NCI-H446 (cell line): ENCODE data around the gene CEBPB.

Source experiments
- DNase-seq, 2 experiments: peaks; one replicate each; lab custom pipeline; 2025; lab: John Stamatoyannopoulos, UW

Gene CEBPB

DNA sequence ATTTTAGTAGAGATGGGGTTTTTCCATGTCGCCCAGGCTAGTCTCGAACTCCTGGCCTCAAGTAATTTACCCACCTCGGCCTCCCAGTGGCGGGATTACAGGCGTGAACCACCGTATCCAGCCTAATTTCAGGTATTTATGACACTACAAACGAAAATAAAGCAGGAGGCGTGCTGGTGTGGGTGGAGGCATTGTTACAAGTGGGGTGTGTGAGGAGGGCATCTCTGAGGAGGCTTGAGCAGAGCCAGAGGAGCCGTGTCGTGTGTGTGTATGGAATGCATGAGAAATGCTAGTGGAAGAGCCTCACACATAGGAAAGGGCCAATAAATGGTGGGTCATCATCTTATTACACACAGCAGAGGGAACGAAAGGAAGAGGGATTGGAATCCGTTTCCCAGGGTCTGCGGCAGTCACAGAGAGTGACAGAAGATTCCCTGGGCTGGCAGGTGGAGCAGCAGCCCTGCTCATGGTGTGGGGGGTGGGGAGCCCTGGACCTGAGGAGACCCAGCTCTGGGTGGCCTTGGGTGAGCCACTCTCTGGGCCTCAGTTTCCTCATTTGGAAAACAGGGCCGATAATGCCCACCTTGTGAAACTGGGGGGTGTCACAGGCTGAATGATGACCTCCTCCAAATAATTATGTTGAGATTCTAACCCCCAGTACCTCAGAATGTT, 19.9 kb upstream of the CEBPB start:
- no peak for DNase-seq

DNA sequence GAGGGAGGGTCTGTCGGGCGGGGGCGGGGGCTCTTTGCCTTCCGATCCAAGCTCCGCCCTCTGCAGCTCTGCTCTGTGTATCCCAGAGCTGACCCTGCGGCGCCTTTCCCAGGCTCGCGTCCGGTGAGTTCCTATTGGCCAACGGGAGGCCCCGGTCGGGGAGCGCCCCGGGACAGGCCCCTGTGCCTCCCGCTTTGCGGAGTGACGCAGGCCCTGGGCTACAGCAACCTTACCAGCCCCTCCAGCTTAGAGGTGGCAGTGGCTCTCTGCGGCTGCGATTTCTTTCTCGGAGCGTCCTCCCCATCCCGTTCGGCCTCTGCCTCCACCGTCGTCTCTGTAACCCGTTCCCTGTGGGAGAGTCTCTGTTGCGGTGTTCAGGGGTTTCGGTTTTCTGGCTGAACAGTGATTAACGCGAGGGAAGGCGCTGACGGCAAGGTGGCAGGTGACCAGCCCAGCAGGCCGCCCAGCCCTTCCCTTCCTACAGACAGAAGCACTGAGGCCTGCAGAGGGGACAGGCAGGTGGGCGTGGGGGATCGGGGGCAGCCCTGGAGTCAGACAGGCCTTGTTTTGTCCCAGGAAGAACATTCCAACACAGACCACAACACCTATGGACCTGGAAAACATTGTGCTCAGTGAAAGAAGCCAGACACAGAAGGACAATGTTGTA, 18.1 kb upstream of the CEBPB start:
- DNase-seq, result no peak

DNA sequence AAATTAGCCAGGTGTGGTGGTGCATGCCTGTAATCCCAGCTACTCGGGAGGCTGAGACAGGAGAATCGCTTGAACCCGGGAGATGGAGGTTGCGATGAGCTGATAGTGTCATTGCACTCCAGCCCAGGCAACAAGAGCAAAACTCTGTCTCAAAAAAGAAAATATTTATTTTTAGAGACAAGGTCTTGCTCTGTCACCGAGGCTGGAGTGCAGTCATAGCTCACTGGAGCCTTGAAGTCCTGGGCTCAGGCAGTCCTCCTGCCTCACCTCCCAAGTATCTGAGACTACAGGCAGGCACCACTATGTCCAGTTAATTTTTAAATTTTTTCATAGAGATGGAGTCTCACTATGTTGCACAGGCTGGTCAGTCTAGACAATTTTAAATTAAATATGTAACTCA, 16.2 kb upstream of the CEBPB start:
- no peak for DNase-seq

DNA sequence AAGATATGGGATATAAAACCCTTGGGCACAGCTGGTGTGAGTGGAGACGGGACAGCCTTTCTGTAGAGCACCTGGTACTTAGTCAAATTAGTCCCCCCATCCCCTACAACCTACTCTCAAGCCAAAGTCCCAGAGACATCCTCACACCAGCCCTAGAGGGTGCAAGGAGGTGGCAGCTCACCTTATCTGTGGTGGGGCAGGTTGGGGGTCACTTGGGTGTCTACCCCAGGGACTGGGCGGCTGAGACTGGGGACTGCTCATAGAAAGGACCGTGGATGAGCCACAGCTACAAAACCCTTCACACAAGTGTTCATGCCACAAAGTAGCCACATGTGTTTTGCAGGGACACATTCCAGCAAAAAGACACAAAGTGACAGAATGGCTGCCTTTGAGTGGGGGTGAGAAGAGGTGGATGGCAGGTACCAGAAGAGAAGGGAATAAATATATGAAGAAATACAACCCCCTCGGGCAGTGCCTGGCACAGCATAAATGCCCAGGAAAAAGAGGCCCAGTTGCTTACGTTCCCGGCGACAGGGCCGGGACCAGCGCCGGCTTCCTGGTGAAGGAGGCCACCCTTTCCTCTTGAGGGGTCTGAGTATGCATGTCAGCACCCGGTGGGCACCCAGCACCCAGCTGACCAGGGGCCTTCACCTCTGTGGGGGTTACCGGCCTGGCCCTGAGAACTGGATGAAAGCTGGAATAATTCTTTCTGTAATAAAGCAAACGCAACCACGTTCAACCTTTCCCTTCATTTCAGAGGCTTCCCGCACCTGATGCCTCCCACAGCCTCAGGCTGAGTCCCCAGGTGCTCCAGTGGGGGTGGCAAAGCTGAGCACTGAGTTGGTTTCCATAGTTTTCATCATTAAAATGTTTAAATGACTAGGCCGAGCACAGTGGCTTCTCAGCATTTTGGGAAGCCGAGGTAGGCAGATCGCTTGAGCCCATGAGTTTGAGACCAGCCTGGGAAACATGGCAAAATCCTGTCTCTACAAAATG, 14.4 kb upstream of the CEBPB start:
- no peak for DNase-seq

DNA sequence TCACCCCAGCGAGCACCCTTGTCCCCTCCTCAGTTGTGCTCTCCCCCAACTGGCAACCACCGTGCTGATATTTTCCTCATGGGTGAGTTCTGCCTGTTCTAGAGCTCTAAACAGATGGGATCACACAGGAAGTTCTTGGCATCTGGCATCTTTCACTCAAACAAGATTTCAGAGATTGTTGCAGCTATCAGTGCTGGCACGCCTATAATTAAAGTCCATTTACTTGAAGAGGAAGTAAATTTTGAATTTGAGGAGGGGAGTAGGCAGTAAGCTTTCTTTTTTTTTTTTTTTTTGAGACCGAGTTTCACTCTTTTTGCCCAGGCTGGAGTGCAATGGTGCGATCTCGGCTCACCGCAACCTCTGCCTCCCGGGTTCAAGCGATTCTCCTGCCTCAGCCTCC, 12.0 kb upstream of the CEBPB start:
- DNase-seq, result peak in 1 of 2 experiments; percentile 36

DNA sequence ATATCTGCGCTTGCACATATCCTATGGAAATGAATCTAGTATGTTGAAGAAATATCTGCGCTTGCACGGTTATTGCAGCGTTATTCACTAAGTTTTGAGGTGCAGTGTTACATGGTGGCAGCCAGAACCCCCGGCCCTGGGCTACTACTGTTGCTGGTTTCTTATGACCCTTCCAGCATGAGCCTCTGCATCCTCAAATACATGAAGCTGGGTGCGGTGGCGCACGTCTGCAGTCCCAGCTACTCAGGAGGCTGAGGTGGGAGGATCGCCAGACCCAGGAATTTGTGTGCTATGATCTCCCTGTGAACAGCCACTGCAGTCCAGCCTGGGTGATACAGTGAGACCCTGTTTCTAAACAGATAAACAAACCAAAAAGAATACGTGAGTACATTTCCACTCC, 9.3 kb upstream of the CEBPB start:
- no peak for DNase-seq

DNA sequence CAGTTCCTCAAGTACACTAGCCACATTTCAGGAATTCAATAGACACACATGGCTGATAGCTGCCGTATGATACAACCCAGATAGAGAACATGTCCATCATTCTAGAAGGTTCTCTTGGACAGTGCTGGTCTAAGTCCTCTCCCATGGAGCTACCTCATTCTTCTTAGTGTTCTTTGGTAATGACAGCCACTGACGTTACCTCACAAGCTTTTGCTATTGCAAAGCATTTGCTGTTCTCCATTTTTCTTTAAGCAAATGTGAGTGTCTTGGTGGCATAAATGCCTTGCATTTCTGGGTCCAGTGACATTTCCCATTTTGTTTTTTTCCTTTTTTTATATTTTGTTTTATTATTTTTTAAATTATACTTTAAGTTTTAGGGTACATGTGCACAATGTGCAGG, 8.3 kb upstream of the CEBPB start:
- no peak for DNase-seq

DNA sequence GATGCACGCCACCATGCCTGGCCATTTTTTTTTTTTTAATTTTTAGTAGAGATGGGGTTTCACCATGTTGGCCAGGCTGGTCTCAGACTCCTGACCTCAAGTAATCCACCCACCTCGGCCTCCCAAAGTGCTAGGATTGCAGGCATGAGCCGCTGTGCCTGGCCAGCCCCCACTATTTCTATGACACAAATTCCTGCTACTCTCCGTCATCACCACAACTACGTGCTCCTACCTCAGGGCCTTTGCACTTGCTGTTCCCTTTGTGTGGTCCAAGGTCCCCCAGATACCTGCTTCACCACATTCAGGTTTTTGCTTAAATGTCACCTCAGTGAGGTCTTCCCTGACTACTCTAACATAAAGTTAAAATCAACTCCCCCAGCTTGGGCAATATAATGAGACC, 5.2 kb upstream of the CEBPB start:
- no peak for DNase-seq

DNA sequence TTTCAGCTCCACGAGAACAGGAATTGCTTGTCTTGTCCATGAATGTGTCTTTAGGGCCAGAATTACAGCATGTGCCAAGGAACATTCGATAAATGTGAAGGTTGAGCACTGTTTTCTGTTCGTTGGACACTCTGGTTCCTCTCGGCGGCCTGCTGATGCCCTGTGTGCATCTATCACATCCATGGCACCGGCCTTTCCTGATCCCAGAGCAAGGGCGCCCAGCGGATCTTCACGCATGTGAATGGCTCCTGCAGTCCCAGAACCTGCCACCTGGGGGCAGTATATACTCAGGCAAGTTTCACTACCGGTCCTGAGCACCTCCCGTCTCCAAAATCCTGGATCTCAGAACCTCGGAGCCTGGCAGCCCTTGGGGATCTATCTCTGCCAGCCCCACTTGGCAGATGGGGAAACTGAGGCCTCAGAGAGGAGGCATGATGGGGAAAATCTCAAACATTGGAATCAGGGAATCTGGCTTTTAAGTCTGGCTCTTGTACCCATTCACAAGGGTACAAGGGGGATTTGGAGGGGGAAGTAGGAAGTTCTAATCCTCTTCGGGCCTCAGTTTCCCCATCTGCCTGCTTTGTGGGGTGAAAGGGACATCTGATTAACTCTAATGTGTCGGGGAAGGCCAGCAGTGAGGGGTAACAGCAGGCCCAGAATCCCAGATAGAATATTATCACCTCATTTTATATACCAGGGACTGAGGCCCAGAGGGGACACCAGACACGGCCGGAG, 4.3 kb upstream of the CEBPB start:
- DNase-seq, result peak; percentile 87 to 95

DNA sequence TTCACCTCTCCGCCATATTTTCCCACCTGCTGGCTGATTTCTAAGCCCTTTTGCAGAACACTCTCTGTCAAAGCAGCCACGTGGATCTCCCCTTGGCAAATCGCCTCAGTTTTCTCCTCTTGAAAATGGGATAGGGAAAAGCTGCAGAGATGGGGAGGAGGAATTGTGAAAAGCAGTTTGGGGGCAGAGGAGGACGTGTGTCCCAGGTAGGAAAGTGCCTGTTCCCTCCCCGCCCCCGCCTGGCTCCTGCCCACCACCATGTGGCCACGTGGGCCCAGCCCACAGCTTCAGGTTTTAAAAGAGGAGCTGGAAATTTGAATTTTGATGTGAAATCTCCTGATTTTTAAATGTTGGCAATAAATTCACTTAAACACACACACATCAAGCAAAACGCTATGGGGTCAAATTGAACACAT, 3.6 kb upstream of the CEBPB start:
- DNase-seq, result no peak

DNA sequence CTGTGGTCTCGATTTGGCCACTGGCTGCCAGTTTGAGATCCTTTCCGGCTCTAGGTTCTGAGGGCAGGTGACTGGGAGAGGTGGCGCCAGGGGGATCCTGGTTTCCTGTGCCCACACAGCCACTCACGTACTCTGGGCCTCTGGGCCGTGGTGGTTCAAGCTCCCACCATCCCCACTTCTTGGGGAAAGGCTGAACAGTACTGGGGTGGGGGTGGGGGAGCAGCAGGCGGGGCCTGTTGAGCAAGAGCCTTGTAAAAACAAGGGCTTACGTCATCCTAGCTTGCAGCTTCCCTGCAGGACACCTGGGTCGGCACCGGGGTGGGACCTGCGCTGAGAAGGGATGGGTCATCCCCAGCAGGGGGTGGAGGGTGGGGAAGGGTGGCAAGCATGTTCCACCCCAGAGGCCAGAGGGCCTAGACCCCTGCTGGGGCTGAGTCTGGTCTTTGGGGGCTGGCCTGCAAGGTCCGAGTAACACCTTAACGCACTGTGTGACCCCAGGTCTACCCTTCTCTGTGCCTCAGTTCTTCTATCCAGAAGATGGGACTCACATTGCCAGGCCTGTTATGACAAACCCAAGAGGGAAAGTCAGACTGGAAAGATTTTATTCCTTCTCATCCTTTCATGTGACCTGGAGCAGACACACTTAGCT, 3.1 kb upstream of the CEBPB start:
- DNase-seq, result no peak

DNA sequence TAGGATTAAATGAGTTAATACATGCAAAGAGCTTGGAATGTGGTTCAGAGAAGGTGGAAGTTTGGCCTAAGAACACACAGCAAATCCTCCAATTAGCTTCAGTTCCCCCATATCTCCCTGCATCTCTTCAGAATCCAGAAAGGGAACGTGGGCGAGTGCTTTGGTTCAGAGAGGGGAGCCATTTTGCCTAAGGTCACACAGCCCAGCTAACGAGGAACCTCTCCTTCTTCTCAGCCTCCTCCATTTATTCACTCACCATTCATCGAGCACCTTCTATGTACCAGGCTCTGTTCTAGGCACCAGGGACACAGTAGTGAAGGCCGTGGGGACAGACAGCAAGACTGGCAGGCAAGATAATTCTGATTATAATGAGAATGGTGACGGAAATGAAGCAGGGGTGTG, 2.3 kb upstream of the CEBPB start:
- DNase-seq, result no peak

DNA sequence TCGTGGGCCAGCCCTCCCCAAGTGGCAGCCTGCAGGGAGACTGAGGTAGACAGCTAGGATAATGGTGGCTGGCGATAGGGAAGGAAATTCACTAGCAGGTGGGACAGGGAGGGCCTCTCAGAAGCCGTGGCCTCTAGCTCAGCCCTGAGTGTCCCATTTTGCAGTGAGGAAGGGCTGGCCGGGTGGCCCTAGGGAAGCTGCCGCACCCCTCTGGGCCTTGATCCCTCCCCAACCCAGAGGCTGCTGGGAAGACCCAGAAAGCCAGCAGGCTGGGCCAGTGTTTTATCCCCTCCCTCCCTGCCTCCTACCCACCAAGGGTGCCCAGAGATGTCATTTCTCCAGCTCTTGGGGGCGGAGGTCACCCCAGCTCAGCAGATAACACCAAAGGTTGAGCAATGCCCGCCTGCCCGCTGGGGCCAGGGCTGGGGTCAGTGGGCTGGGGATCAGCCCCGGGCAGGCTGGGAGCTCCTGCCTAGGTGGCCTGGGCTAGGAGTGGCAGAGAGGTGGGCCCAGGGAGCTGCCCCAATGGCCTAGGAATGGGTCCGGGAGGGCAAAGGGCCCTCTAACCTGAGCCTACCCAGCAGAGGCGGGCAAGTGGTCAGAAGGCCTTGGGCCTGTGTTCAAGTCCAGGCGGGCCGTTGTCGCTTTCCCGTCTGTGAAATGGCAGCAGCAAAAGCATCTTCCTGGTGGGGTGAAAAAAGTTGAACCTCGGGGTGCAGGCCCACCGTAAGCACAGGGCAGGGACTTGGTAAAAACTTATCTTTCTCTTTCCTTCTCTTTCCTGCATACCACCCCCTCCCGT, 1.6 kb upstream of the CEBPB start:
- no peak for DNase-seq

DNA sequence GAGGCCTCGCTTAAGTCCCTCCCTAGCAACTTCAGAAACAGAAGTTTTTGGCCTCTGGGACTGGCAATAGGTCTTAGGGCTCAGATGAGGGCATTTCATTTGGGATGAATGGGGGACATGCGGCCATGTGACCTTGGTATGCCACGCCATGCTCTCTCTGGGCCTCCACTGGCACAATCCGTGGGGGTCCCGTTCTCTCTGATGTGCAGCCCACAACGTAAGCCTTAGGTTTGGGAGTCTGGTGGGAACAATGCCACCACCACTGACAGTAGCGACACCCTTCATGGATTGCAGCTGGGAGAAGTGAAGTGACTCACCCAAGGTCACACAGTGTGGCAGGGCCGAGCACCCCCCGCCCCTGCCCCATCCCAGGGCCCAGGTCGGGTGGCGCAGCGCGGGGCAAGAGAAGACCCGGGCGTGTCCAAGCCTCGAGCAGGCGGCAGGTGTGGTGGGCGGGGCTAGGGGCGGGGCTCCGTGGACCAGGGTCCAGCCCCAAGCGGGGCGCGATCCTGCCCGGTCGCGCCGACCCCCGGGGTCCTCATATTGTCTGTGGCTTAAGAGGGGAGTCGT, 864 bp upstream of the CEBPB start:
- no peak for DNase-seq

DNA sequence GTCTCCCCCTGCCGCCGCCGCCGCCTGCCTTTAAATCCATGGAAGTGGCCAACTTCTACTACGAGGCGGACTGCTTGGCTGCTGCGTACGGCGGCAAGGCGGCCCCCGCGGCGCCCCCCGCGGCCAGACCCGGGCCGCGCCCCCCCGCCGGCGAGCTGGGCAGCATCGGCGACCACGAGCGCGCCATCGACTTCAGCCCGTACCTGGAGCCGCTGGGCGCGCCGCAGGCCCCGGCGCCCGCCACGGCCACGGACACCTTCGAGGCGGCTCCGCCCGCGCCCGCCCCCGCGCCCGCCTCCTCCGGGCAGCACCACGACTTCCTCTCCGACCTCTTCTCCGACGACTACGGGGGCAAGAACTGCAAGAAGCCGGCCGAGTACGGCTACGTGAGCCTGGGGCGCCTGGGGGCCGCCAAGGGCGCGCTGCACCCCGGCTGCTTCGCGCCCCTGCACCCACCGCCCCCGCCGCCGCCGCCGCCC, 474 bp downstream of the CEBPB start:
- peak in 1 of 2 experiments; percentile 57 for DNase-seq

DNA sequence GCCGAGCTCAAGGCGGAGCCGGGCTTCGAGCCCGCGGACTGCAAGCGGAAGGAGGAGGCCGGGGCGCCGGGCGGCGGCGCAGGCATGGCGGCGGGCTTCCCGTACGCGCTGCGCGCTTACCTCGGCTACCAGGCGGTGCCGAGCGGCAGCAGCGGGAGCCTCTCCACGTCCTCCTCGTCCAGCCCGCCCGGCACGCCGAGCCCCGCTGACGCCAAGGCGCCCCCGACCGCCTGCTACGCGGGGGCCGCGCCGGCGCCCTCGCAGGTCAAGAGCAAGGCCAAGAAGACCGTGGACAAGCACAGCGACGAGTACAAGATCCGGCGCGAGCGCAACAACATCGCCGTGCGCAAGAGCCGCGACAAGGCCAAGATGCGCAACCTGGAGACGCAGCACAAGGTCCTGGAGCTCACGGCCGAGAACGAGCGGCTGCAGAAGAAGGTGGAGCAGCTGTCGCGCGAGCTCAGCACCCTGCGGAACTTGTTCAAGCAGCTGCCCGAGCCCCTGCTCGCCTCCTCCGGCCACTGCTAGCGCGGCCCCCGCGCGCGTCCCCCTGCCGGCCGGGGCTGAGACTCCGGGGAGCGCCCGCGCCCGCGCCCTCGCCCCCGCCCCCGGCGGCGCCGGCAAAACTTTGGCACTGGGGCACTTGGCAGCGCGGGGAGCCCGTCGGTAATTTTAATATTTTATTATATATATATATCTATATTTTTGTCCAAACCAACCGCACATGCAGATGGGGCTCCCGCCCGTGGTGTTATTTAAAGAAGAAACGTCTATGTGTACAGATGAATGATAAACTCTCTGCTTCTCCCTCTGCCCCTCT, 1.1 kb downstream of the CEBPB start:
- DNase-seq, result peak; percentile 53 to 70

DNA sequence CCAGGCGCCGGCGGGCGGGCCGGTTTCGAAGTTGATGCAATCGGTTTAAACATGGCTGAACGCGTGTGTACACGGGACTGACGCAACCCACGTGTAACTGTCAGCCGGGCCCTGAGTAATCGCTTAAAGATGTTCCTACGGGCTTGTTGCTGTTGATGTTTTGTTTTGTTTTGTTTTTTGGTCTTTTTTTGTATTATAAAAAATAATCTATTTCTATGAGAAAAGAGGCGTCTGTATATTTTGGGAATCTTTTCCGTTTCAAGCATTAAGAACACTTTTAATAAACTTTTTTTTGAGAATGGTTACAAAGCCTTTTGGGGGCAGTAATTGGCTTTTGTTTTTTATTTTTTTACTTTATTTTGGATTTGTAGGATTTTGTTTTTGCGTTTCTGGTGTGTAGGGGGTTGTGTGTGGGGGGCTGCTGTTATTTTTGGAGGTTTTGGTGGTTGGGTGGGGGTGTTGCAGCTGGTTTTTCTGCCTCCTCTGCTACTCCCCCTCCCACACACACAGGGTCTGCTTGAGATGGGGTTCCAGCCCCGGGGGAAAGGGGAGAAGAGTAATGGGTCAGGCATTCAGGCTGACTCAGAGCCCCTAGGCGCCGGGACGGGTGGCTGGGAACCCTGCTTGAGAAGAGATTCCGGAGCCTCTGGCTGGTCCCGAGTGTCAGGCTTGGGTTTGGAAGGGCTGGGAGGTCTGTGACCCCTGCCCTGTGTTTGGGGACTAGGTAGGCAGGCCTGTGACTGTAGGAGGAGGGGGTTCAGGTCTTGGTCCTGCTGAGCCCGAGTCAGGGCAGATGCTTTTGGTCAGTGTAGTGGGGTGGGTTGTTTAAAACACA, 2.0 kb downstream of the CEBPB start:
- DNase-seq, result peak; percentile 79 to 87

DNA sequence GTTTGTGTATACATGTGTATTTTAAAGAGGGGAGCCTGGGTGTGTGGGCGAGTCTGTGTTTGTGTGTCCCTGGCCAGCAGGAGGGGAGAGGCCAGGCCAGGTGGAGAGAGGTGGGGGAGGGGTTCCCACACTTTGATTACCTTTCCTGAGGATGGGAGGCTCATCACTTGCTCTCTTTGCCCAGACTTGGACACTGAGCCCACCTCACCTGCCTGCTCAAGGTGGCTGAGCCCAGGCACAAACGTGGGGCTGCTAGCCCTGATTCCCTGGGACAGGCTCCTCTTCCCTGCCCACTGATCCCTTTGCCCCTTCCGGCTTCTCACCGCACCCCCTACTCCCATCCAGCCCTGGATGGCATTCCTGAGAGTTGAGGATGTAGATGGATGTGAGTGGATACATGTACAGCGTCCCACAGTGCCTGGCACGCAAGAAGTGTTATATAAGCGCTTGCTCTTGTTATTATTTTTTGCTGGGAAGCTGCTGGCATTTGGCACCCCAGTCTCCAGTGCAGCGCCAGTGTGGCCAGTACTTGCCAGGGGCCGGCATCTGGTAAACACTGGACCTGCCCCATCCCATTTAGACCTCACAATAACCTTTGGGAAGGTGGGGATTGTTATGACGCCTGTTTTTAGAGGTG, 2.7 kb downstream of the CEBPB start:
- DNase-seq, result no peak
